ENCODE data around the gene CDH13.

CDH13 gene

DNA sequence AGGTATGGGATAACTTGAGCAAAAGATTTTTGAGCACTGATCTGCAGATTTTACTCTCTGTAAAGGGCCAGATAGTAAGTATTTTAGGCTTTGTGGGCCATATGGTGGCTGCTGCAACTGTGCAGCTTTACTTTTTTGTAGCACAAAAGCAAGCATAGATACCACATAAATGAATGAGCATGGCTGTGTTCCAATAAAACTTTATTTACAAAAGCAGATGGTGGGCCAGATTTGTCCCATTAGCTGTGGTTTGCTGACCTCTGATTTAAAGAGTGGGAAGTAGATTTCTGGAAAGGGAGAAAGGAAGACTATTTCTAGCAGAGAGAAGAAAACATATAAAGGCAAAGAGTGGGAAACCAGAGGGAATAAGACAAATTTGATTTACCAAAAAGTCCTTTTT is 882.5 kb downstream of the CDH13 start:
- no peak for ATAC-seq
- TF ChIP-seq TOX (CRISPR knock-in tag; IDR thresholded peaks at IDR 0.05; ENCODE audit: borderline replicate concordance): no peak
- no peak for TF ChIP-seq PPARA (CRISPR knock-in tag; IDR thresholded peaks at IDR 0.05; ENCODE audit: borderline replicate concordance)
- TF ChIP-seq CSDC2 (CRISPR knock-in tag; IDR thresholded peaks at IDR 0.05): no peak
- TF ChIP-seq TSHZ2 (CRISPR knock-in tag; IDR thresholded peaks at IDR 0.05): no peak
- TF ChIP-seq ZNF8 (CRISPR knock-in tag; IDR thresholded peaks at IDR 0.05): no peak
- TF ChIP-seq ARNTL (CRISPR knock-in tag; IDR thresholded peaks at IDR 0.05; ENCODE audit: borderline replicate concordance, low read depth): no peak
- TF ChIP-seq PATZ1 (CRISPR knock-in tag; IDR thresholded peaks at IDR 0.05; ENCODE audit: borderline replicate concordance): no peak
- TF ChIP-seq, protein P1, sequence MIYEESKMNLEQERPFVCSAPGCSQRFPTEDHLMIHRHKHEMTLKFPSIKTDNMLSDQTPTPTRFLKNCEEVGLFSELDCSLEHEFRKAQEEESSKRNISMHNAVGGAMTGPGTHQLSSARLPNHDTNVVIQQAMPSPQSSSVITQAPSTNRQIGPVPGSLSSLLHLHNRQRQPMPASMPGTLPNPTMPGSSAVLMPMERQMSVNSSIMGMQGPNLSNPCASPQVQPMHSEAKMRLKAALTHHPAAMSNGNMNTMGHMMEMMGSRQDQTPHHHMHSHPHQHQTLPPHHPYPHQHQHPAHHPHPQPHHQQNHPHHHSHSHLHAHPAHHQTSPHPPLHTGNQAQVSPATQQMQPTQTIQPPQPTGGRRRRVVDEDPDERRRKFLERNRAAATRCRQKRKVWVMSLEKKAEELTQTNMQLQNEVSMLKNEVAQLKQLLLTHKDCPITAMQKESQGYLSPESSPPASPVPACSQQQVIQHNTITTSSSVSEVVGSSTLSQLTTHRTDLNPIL (CRISPR knock-in tag; IDR thresholded peaks at IDR 0.05; ENCODE audit: low read depth): no peak
- no peak for TF ChIP-seq ZFP30 (CRISPR knock-in tag; IDR thresholded peaks at IDR 0.05)
- TF ChIP-seq RARB (CRISPR knock-in tag; IDR thresholded peaks at IDR 0.05): no peak
- TF ChIP-seq BACH2 (CRISPR knock-in tag; IDR thresholded peaks at IDR 0.05; ENCODE audit: borderline replicate concordance): no peak
- no peak for TF ChIP-seq GLIS3 (CRISPR knock-in tag; IDR thresholded peaks at IDR 0.05)
- TF ChIP-seq, protein P2, sequence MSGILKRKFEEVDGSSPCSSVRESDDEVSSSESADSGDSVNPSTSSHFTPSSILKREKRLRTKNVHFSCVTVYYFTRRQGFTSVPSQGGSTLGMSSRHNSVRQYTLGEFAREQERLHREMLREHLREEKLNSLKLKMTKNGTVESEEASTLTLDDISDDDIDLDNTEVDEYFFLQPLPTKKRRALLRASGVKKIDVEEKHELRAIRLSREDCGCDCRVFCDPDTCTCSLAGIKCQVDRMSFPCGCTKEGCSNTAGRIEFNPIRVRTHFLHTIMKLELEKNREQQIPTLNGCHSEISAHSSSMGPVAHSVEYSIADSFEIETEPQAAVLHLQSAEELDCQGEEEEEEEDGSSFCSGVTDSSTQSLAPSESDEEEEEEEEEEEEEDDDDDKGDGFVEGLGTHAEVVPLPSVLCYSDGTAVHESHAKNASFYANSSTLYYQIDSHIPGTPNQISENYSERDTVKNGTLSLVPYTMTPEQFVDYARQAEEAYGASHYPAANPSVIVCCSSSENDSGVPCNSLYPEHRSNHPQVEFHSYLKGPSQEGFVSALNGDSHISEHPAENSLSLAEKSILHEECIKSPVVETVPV (CRISPR knock-in tag; IDR thresholded peaks at IDR 0.05): no peak
- no peak for TF ChIP-seq ZFP3 (CRISPR knock-in tag; IDR thresholded peaks at IDR 0.05)
- no peak for TF ChIP-seq ESRRG (CRISPR knock-in tag; IDR thresholded peaks at IDR 0.05)
- TF ChIP-seq OSR1 (CRISPR knock-in tag; IDR thresholded peaks at IDR 0.05): no peak

DNA sequence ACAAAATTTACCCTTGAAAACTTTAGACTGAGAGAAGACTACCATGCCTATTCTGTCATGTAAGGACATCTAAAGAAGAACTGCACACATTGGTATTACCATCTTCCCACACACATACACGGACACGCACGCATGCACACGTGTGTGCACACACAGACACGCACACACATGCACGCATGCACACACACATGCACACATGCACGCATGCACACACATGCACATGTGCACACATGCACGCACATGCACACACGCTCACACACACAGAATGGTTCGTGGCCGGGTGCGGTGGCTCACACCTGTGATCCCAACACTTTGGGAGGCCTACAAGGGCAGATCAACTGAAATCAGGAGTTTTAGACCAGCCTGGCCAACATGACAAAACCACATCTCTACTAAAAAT is 884.1 kb downstream of the CDH13 start:
- TF ChIP-seq OSR1 (CRISPR knock-in tag; IDR thresholded peaks at IDR 0.05) (no peak), SNAI2 (CRISPR knock-in tag; IDR thresholded peaks at IDR 0.05) (no peak), ZNF8 (CRISPR knock-in tag; IDR thresholded peaks at IDR 0.05) (no peak), TSHZ2 (CRISPR knock-in tag; IDR thresholded peaks at IDR 0.05) (no peak), GLIS3 (CRISPR knock-in tag; IDR thresholded peaks at IDR 0.05) (no peak), CSDC2 (CRISPR knock-in tag; IDR thresholded peaks at IDR 0.05) (no peak), ZFP3 (CRISPR knock-in tag; IDR thresholded peaks at IDR 0.05) (no peak), ESRRG (CRISPR knock-in tag; IDR thresholded peaks at IDR 0.05) (no peak), ZC3H10 (CRISPR knock-in tag; IDR thresholded peaks at IDR 0.05) (no peak), RARB (CRISPR knock-in tag; IDR thresholded peaks at IDR 0.05) (no peak), PATZ1 (CRISPR knock-in tag; IDR thresholded peaks at IDR 0.05; ENCODE audit: borderline replicate concordance) (no peak), ZFP30 (CRISPR knock-in tag; IDR thresholded peaks at IDR 0.05) (no peak), TCF4 (CRISPR knock-in tag; IDR thresholded peaks at IDR 0.05; ENCODE audit: borderline replicate concordance) (no peak), BACH2 (CRISPR knock-in tag; IDR thresholded peaks at IDR 0.05; ENCODE audit: borderline replicate concordance) (no peak), ISL1 (CRISPR knock-in tag; IDR thresholded peaks at IDR 0.05) (no peak)
- TF ChIP-seq, protein P3, sequence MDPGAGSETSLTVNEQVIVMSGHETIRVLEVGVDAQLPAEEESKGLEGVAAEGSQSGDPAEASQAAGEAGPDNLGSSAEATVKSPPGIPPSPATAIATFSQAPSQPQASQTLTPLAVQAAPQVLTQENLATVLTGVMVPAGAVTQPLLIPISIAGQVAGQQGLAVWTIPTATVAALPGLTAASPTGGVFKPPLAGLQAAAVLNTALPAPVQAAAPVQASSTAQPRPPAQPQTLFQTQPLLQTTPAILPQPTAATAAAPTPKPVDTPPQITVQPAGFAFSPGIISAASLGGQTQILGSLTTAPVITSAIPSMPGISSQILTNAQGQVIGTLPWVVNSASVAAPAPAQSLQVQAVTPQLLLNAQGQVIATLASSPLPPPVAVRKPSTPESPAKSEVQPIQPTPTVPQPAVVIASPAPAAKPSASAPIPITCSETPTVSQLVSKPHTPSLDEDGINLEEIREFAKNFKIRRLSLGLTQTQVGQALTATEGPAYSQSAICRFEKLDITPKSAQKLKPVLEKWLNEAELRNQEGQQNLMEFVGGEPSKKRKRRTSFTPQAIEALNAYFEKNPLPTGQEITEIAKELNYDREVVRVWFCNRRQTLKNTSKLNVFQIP (CRISPR knock-in tag; IDR thresholded peaks at IDR 0.05; ENCODE audit: borderline replicate concordance, low read depth): no peak
- TF ChIP-seq, protein P2 (CRISPR knock-in tag; IDR thresholded peaks at IDR 0.05): no peak
- no peak for ATAC-seq

Measured in SK-N-SH treated with all-trans-retinoic acid at 6 μM for 48 hours (cell line).